WTC11 (cell line): ENCODE results near the gene ZNF202. TPM values are rescaled to one million over a fixed set of nuclear protein-coding genes. Genes with fewer than 3 reads are reported as not detected.
"Not testable (repeated sequence)": the region's sequence is repeated elsewhere in the genome, so short reads cannot be mapped to it uniquely, and the experiment has no call there.

Experiments used
- ATAC-seq: fragments of 200-7000 bp; cut with Tn5 transposase; 2 replicates; pipeline ENCODE4 v1.10.0; 2021; ENCODE audit warnings: mild to moderate bottlenecking, moderate library complexity
- CTCF ChIA-PET: fragments of 300-600 bp; sonication (Branson Sonifier 250); formaldehyde crosslinking; loops from one replicate; lab custom pipeline; 2021; ENCODE audit warnings: antibody characterized with exemption; lab: Charles Lee
- POLR2A ChIA-PET: fragments of 350-600 bp; sonication (Branson Sonifier 250); formaldehyde crosslinking; loops from one replicate; lab custom pipeline; 2021; ENCODE audit warnings: antibody characterized with exemption; lab: Charles Lee
- DNase-seq: peaks from one replicate; pipeline ENCODE4 v3.0.0; 2021; ENCODE audit warnings: low spot score
- H3K27ac Mint-ChIP-seq: 2 replicates; pipeline ENCODE4 v1.8.0; 2021; ENCODE audit warnings: mixed read lengths
- H3K27me3 Mint-ChIP-seq: 2 replicates; pipeline ENCODE4 v1.8.0; 2021; ENCODE audit warnings: low read depth, mild to moderate bottlenecking, moderate library complexity, mixed read lengths
- H3K36me3 Mint-ChIP-seq: 2 replicates; pipeline ENCODE4 v1.8.0; 2021; ENCODE audit warnings: mixed read lengths
- H3K4me1 Mint-ChIP-seq: 2 replicates; pipeline ENCODE4 v1.8.0; 2022; ENCODE audit warnings: mixed read lengths
- H3K4me3 Mint-ChIP-seq: 2 replicates; pipeline ENCODE4 v1.8.0; 2021; ENCODE audit warnings: mild to moderate bottlenecking, moderate library complexity, mixed read lengths
- H3K9me3 Mint-ChIP-seq: 2 replicates; pipeline ENCODE4 v1.8.0; 2021; ENCODE audit warnings: mixed read lengths
- CREB1 ChIP-seq: sonication (generic); formaldehyde crosslinking; IDR thresholded peaks from 2 replicates; pipeline ENCODE4 v1.8.0; 2023; ENCODE audit warnings: mild to moderate bottlenecking, missing genetic modification reagents
- FOXP1 ChIP-seq: sonication (generic); formaldehyde crosslinking; IDR thresholded peaks from 2 replicates; pipeline ENCODE4 v1.8.0; 2022; ENCODE audit warnings: missing genetic modification reagents, mild to moderate bottlenecking, moderate library complexity, borderline replicate concordance
- GABPB1 ChIP-seq: sonication (generic); formaldehyde crosslinking; IDR thresholded peaks from 2 replicates; pipeline ENCODE4 v1.8.1; 2023; ENCODE audit warnings: mild to moderate bottlenecking, missing genetic modification reagents
- IRF2 ChIP-seq: sonication (generic); formaldehyde crosslinking; IDR thresholded peaks from 2 replicates; pipeline ENCODE4 v1.8.0; 2022; ENCODE audit warnings: low read depth, missing genetic modification reagents, borderline replicate concordance
- KAT7 ChIP-seq: sonication (generic); formaldehyde crosslinking; IDR thresholded peaks from 2 replicates; pipeline ENCODE4 v1.8.1; 2023; ENCODE audit warnings: missing genetic modification reagents, mild to moderate bottlenecking, borderline replicate concordance
- NR2C2 ChIP-seq: sonication (generic); formaldehyde crosslinking; IDR thresholded peaks from 2 replicates; pipeline ENCODE4 v1.8.0; 2022; ENCODE audit warnings: mild to moderate bottlenecking, missing genetic modification reagents
- NR3C1 ChIP-seq: sonication (generic); formaldehyde crosslinking; conservative IDR thresholded peaks from 2 replicates; pipeline ENCODE4 v1.8.1; 2023; ENCODE audit warnings: low read depth, mild to moderate bottlenecking, missing genetic modification reagents
- RELA ChIP-seq: sonication (generic); formaldehyde crosslinking; IDR thresholded peaks from 2 replicates; pipeline ENCODE4 v1.8.1; 2022; ENCODE audit warnings: missing genetic modification reagents, mild to moderate bottlenecking, borderline replicate concordance
- TEAD4 ChIP-seq: sonication (generic); formaldehyde crosslinking; IDR thresholded peaks from 2 replicates; pipeline ENCODE4 v1.8.0; 2022; ENCODE audit warnings: mild to moderate bottlenecking, missing genetic modification reagents
- ZBTB21 ChIP-seq: sonication (generic); formaldehyde crosslinking; IDR thresholded peaks from 2 replicates; pipeline ENCODE4 v1.8.1; 2023; ENCODE audit warnings: mild to moderate bottlenecking, missing genetic modification reagents, borderline replicate concordance
- ZNF263 ChIP-seq: sonication (generic); formaldehyde crosslinking; IDR thresholded peaks from 2 replicates; pipeline ENCODE4 v1.8.1; 2022; ENCODE audit warnings: low read depth, mild to moderate bottlenecking, moderate library complexity, missing genetic modification reagents
- ZNF317 ChIP-seq: sonication (generic); formaldehyde crosslinking; IDR thresholded peaks from 2 replicates; pipeline ENCODE4 v1.8.1; 2023; ENCODE audit warnings: low read depth, mild to moderate bottlenecking, moderate library complexity, missing genetic modification reagents, borderline replicate concordance
- total RNA-seq: library from RNA; stranded (reverse); gene quantifications from 3 replicates; pipeline ENCODE4 v1.2.3, GENCODE V29; 2021
- TF ChIP-seq, protein P1 (sequence below): sonication (generic); formaldehyde crosslinking; IDR thresholded peaks from 2 replicates; pipeline ENCODE4 v1.8.1; 2023; ENCODE audit warnings: mild to moderate bottlenecking, moderate library complexity, missing genetic modification reagents
- TF ChIP-seq, protein P2 (sequence below): sonication (generic); formaldehyde crosslinking; IDR thresholded peaks from 2 replicates; pipeline ENCODE4 v1.8.1; 2022; ENCODE audit warnings: low read depth, missing genetic modification reagents, borderline replicate concordance
- TF ChIP-seq, protein P3 (sequence below): fragments of 250-450 bp; sonication (Bioruptor Pico); IDR thresholded peaks from 2 replicates; pipeline ENCODE4 v2.1.2; 2022; ENCODE audit warnings: mild to moderate bottlenecking, moderate library complexity
- TF ChIP-seq, protein P4 (sequence below): sonication (generic); formaldehyde crosslinking; IDR thresholded peaks from 2 replicates; pipeline ENCODE4 v1.8.1; 2023; ENCODE audit warnings: mild to moderate bottlenecking, missing genetic modification reagents, moderate library complexity
- TF ChIP-seq, protein P5 (sequence below): fragments of 250-450 bp; sonication (Bioruptor Pico); IDR thresholded peaks from 2 replicates; pipeline ENCODE4 v1.9.0; 2021; ENCODE audit warnings: mild to moderate bottlenecking, borderline replicate concordance
- TF ChIP-seq, protein P6 (sequence below): sonication (generic); formaldehyde crosslinking; IDR thresholded peaks from 2 replicates; pipeline ENCODE4 v1.8.1; 2022; ENCODE audit warnings: missing genetic modification reagents, borderline replicate concordance

ZNF202 gene
- total RNA-seq, 1 experiment from 2014 or later = 29.9 TPM

DNA sequence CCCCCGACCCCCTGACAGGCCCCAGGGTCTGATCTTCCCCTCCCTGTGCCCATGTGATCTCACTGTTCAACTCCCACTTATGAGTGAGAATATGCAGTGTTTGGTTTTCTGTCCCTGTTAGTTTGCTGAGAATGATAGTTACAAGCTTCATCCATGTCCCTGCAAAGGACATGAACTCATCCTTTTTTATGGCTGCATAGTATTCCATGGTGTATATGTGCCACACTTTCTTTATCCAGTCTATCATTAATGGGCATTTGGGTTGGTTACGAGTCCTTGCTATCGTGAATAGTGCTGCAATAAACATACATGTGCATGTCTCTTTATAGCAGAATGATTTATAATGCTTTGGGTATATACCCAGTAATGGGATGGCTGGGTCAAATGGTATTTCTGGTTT lies 28.8 kb downstream of the ZNF202 start:
- H3K9me3 Mint-ChIP-seq = peaks cover 15% of the 10 kb centered on the region
- ATAC-seq, H3K4me1 Mint-ChIP-seq, POLR2A ChIA-PET, DNase-seq, H3K36me3 Mint-ChIP-seq, H3K27me3 Mint-ChIP-seq, H3K4me3 Mint-ChIP-seq, H3K27ac Mint-ChIP-seq: not testable (repeated sequence)
- CTCF ChIA-PET = interaction anchor here (1.7 kb wide), 1 partner anchor 27 kb away, joined by 4 read pairs; no protein-coding TSS in a partner anchor

DNA sequence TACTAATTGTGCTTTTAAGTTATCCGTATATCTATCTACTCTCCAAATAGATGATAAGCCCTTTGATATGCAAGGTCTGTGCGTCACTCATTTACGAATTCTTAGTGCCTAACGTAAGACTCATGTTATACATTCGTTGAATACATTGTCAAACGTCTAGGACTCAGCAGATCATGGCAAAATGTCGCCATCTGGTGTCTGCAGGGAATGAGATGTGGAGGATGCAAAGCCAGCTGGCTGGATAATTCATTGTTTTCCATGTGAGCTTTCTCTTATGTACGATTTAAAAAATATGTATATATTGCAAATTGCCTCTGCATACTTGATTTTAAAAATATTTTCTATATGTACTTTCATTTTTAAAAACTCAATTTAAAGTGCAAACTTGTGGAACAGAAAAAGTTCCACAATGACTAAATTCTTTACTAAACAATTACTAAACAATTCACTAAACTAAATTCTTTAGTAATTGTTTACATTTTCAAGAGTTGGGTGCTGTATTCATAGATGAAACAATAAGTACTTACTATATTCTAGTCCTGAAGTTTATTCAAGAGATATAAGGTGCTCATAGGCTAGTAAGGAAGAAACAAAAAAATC lies 33.8 kb downstream of the ZNF202 start:
- TF ChIP-seq TEAD4 (CRISPR knock-in tag) (no peak), ZNF263 (CRISPR knock-in tag) (no peak), NR2C2 (CRISPR knock-in tag) (no peak), ZBTB21 (CRISPR knock-in tag) (no peak), CREB1 (CRISPR knock-in tag) (no peak), IRF2 (CRISPR knock-in tag) (no peak), FOXP1 (CRISPR knock-in tag) (no peak), GABPB1 (CRISPR knock-in tag) (no peak), ZNF317 (CRISPR knock-in tag) (no peak), KAT7 (CRISPR knock-in tag) (no peak)
- TF ChIP-seq, protein P1, sequence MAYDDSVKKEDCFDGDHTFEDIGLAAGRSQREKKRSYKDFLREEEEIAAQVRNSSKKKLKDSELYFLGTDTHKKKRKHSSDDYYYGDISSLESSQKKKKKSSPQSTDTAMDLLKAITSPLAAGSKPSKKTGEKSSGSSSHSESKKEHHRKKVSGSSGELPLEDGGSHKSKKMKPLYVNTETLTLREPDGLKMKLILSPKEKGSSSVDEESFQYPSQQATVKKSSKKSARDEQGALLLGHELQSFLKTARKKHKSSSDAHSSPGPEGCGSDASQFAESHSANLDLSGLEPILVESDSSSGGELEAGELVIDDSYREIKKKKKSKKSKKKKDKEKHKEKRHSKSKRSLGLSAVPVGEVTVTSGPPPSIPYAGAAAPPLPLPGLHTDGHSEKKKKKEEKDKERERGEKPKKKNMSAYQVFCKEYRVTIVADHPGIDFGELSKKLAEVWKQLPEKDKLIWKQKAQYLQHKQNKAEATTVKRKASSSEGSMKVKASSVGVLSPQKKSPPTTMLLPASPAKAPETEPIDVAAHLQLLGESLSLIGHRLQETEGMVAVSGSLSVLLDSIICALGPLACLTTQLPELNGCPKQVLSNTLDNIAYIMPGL (CRISPR knock-in tag) = no peak
- TF ChIP-seq, protein P2, sequence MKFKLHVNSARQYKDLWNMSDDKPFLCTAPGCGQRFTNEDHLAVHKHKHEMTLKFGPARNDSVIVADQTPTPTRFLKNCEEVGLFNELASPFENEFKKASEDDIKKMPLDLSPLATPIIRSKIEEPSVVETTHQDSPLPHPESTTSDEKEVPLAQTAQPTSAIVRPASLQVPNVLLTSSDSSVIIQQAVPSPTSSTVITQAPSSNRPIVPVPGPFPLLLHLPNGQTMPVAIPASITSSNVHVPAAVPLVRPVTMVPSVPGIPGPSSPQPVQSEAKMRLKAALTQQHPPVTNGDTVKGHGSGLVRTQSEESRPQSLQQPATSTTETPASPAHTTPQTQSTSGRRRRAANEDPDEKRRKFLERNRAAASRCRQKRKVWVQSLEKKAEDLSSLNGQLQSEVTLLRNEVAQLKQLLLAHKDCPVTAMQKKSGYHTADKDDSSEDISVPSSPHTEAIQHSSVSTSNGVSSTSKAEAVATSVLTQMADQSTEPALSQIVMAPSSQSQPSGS (CRISPR knock-in tag) = no peak
- TF ChIP-seq, protein P3, sequence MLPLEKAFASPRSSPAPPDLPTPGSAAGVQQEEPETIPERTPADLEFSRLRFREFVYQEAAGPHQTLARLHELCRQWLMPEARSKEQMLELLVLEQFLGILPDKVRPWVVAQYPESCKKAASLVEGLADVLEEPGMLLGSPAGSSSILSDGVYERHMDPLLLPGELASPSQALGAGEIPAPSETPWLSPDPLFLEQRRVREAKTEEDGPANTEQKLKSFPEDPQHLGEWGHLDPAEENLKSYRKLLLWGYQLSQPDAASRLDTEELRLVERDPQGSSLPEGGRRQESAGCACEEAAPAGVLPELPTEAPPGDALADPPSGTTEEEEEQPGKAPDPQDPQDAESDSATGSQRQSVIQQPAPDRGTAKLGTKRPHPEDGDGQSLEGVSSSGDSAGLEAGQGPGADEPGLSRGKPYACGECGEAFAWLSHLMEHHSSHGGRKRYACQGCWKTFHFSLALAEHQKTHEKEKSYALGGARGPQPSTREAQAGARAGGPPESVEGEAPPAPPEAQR (CRISPR knock-in tag) = no peak
- TF ChIP-seq, protein P4, sequence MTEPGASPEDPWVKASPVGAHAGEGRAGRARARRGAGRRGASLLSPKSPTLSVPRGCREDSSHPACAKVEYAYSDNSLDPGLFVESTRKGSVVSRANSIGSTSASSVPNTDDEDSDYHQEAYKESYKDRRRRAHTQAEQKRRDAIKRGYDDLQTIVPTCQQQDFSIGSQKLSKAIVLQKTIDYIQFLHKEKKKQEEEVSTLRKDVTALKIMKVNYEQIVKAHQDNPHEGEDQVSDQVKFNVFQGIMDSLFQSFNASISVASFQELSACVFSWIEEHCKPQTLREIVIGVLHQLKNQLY (CRISPR knock-in tag) = no peak
- Mint-ChIP-seq H3K36me3 (no peaks in the 10 kb centered on the region), H3K27me3 (peaks cover 2% of the 10 kb centered on the region; the same call in 1 of the 2 replicates), H3K4me3 (no peak overlapping the region), H3K27ac (no peak overlapping the region), H3K4me1 (peaks cover 8% of the 10 kb centered on the region), H3K9me3 (peaks cover 2% of the 10 kb centered on the region)
- ATAC-seq (peak; percentile 74), DNase-seq (peak; percentile 71)
- CTCF ChIA-PET = interaction anchor here (0.6 to 8.5 kb wide), 28 partner anchors 9 to 487 kb away, joined by 3 to 153 read pairs (median 4); partner anchors contain the start of gene SCN3B
- POLR2A ChIA-PET = no interaction called here

DNA sequence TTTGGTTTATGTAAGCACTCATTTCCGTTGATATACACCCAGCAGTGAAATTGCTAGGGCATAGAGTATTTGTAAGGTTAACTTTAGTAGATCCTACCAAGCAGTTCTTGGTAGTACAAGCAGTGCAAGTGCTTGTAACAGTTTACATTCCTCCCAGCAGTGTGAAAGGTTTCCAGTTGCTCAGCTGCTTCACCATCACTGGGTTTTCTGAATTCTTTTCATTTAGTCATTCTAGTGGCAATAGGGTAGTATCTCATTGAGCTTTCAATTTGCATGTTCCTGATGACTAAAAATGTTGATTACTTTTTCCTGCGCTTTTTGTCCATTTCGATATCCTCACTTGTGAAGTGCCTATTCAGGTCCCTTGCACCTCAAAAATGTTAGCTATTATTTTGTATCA lies 34.3 kb downstream of the ZNF202 start:
- H3K27me3 Mint-ChIP-seq = no peaks in the 10 kb centered on the region
- H3K4me3 Mint-ChIP-seq = no peak overlapping the region
- no peak overlapping the region for H3K27ac Mint-ChIP-seq
- DNase-seq (no peak), ATAC-seq (no peak)
- no peaks in the 10 kb centered on the region for H3K9me3 Mint-ChIP-seq
- TF ChIP-seq, protein P5, sequence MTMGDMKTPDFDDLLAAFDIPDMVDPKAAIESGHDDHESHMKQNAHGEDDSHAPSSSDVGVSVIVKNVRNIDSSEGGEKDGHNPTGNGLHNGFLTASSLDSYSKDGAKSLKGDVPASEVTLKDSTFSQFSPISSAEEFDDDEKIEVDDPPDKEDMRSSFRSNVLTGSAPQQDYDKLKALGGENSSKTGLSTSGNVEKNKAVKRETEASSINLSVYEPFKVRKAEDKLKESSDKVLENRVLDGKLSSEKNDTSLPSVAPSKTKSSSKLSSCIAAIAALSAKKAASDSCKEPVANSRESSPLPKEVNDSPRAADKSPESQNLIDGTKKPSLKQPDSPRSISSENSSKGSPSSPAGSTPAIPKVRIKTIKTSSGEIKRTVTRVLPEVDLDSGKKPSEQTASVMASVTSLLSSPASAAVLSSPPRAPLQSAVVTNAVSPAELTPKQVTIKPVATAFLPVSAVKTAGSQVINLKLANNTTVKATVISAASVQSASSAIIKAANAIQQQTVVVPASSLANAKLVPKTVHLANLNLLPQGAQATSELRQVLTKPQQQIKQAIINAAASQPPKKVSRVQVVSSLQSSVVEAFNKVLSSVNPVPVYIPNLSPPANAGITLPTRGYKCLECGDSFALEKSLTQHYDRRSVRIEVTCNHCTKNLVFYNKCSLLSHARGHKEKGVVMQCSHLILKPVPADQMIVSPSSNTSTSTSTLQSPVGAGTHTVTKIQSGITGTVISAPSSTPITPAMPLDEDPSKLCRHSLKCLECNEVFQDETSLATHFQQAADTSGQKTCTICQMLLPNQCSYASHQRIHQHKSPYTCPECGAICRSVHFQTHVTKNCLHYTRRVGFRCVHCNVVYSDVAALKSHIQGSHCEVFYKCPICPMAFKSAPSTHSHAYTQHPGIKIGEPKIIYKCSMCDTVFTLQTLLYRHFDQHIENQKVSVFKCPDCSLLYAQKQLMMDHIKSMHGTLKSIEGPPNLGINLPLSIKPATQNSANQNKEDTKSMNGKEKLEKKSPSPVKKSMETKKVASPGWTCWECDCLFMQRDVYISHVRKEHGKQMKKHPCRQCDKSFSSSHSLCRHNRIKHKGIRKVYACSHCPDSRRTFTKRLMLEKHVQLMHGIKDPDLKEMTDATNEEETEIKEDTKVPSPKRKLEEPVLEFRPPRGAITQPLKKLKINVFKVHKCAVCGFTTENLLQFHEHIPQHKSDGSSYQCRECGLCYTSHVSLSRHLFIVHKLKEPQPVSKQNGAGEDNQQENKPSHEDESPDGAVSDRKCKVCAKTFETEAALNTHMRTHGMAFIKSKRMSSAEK = no peak
- TF ChIP-seq NR3C1 (no peak), RELA (CRISPR knock-in tag) (no peak), KAT7 (CRISPR knock-in tag) (no peak)
- TF ChIP-seq, protein P6, sequence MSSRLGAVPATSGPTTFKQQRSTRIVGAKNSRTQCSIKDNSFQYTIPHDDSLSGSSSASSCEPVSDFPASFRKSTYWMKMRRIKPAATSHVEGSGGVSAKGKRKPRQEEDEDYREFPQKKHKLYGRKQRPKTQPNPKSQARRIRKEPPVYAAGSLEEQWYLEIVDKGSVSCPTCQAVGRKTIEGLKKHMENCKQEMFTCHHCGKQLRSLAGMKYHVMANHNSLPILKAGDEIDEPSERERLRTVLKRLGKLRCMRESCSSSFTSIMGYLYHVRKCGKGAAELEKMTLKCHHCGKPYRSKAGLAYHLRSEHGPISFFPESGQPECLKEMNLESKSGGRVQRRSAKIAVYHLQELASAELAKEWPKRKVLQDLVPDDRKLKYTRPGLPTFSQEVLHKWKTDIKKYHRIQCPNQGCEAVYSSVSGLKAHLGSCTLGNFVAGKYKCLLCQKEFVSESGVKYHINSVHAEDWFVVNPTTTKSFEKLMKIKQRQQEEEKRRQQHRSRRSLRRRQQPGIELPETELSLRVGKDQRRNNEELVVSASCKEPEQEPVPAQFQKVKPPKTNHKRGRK (CRISPR knock-in tag) = no peak
- H3K4me1 Mint-ChIP-seq = peaks cover 8% of the 10 kb centered on the region
- ChIA-PET POLR2A (no interaction called here), CTCF (interaction anchor here (0.7 to 8.5 kb wide), 22 partner anchors 9 to 488 kb away, joined by 3 to 153 read pairs (median 5); partner anchors contain the start of gene SCN3B)
- H3K36me3 Mint-ChIP-seq = no peaks in the 10 kb centered on the region
